Lung (tissue), 12 donors: ENCODE data around the gene ZBTB4. TPM values are rescaled to one million over a fixed set of nuclear protein-coding genes. Genes with fewer than 3 reads are reported as not detected.

ENCODE experiments used
- ATAC-seq: fragments of 200-7000 bp; cut with Tn5 transposase; one replicate; pipeline ENCODE4 v1.9.1; 2020; ENCODE audit warnings: moderate number of reproducible peaks; ENCODE audit not compliant: insufficient read depth, low FRiP score
- DNase-seq, 3 donors: peaks; one replicate each; pipeline ENCODE4 v3.0.0-alpha.2; 2013 to 2017
- H3K27ac ChIP-seq, 2 donors: one replicate each; pipeline ENCODE4 v1.5.1; 2013; ENCODE audit warnings: mild to moderate bottlenecking in 2 of 2, moderate library complexity in 2 of 2, control low read depth in 1 of 2, inconsistent platforms in 1 of 2, low read depth in 1 of 2, low read length in 1 of 2
- H3K27me3 ChIP-seq, 3 donors: one replicate each; pipeline ENCODE4 v1.5.1; 2013; ENCODE audit warnings: low read length in 2 of 3; ENCODE audit not compliant: control insufficient read depth in 3 of 3, insufficient read depth in 3 of 3
- H3K36me3 ChIP-seq, 4 donors: one replicate each; pipeline ENCODE4 v1.5.1; 2013; ENCODE audit warnings: low read length in 4 of 4, mild to moderate bottlenecking in 1 of 4, moderate library complexity in 1 of 4; ENCODE audit not compliant: control insufficient read depth in 4 of 4, insufficient read depth in 4 of 4
- H3K4me1 ChIP-seq, 5 donors: one replicate each; pipeline ENCODE4 v1.5.1; 2013; ENCODE audit warnings: low read length in 5 of 5, mild to moderate bottlenecking in 2 of 5, moderate library complexity in 1 of 5; ENCODE audit not compliant: control insufficient read depth in 5 of 5, insufficient read depth in 5 of 5
- H3K4me3 ChIP-seq: one replicate; pipeline ENCODE4 v1.5.1; 2013; ENCODE audit warnings: mild to moderate bottlenecking, control low read depth, moderate library complexity
- H3K9ac ChIP-seq, 2 donors: one replicate each; pipeline ENCODE4 v1.5.1; 2013; ENCODE audit warnings: low read length in 2 of 2, control low read depth in 1 of 2; ENCODE audit not compliant: insufficient read depth in 1 of 2
- H3K9me3 ChIP-seq, 4 donors: one replicate each; pipeline ENCODE4 v1.5.1; 2013; ENCODE audit warnings: low read length in 3 of 4, mild to moderate bottlenecking in 1 of 4, moderate library complexity in 1 of 4; ENCODE audit not compliant: control insufficient read depth in 4 of 4, insufficient read depth in 3 of 4
- CTCF ChIP-seq: IDR thresholded peaks from 2 replicates; pipeline ENCODE4 v1.5.1; 2012; ENCODE audit warnings: mild to moderate bottlenecking; ENCODE audit errors: control extremely low read depth, extremely low read depth
- WGBS, 2 donors: extraction: QIAGEN DNeasy Blood & Tissue Kit; methylation state at CpG; one replicate each; pipeline ENCODE4 v1.1.7; 2013; 5-methylcytosine and 5-hydroxymethylcytosine counted together
- polyA plus RNA-seq, 2 donors: library from polyadenylated mRNA; stranded (reverse); fragments of 200-250 nt; gene quantifications; one replicate each; pipeline ENCODE4 v1.2.1, GENCODE V29; 2013
- total RNA-seq, 2 donors: library from RNA; depleted of rRNA in 1 of 2; stranded (reverse); fragments of >200 nt in 1 of 2; gene quantifications; one replicate each; pipeline ENCODE4 v1.2.1, GENCODE V29; 2014 to 2021
- donor health status: control.
- donor health status: control.
- donor health status: Bipolar disorder and iron deficiency.
- donor health status: healthy.
- donor health status: DM: yes; HTN: yes; CAD: no.

The ZBTB4 gene
- total and polyA plus RNA-seq, 4 donors, result 20.1 to 56.4 (median 33.5) TPM

- WGBS, 2 donors, result 90 to 95% methylated on average over 8 of the region's 8 CpGs
- Histone ChIP-seq H3K4me1 (no peaks in the 10 kb centered on the region), H3K9ac (no peak overlapping the region), H3K9me3 (no peaks in the 10 kb centered on the region), H3K27ac (no peak overlapping the region), H3K4me3 (no peak overlapping the region), H3K36me3 (peaks cover 0 to 13% (median 4%) of the 10 kb centered on the region in 4 donors), H3K27me3 (no peaks in the 10 kb centered on the region)
- no peak for TF ChIP-seq CTCF
- ATAC-seq (no peak), DNase-seq (no peak)
Observed at GRCh38 chr17:7411427-7411750, 68.0 kb downstream of the ZBTB4 start.

GRCh38 chr17:7410634-7411426 is 68.6 kb downstream of the ZBTB4 start:
- no peak for TF ChIP-seq CTCF
- DNase-seq (no peak), ATAC-seq (no peak)
- Histone ChIP-seq H3K4me3 (no peak overlapping the region), H3K27me3 (no peaks in the 10 kb centered on the region), H3K4me1 (peaks cover 0 to under 1% (median 0%) of the 10 kb centered on the region in 5 donors), H3K9me3 (no peaks in the 10 kb centered on the region), H3K9ac (no peak overlapping the region), H3K36me3 (peaks cover 0 to 13% (median 4%) of the 10 kb centered on the region in 4 donors), H3K27ac (no peak overlapping the region)
- WGBS, 2 donors, result 90 to 93% methylated on average over 25 of the region's 25 CpGs

DNA sequence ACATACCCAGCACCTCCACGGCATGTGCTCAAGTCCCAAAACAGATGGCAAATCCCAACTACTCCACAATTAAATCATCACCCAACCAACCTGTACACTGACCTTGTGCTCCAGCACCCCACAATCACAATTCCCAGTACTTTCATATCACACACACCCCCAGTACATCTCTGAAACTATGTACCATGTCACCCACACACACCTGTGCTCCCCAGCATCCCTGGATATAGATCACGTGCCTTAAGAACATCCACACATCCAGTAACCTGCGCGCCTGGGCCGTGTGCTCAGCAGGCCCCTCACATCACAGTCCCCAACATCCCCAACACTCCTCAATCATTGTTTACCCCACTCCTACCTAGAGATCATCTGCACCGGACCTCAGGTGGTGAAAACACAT is 69.7 kb downstream of the ZBTB4 start:
- Histone ChIP-seq H3K27me3 (no peaks in the 10 kb centered on the region), H3K9ac (no peak overlapping the region), H3K27ac (no peak overlapping the region), H3K9me3 (no peaks in the 10 kb centered on the region), H3K36me3 (peaks cover 0 to 4% (median 2%) of the 10 kb centered on the region in 4 donors), H3K4me1 (peaks cover 0 to 5% (median 0%) of the 10 kb centered on the region in 5 donors), H3K4me3 (no peak overlapping the region)
- whole genome bisulfite sequencing, 2 donors, result 92 to 94% methylated on average over 6 of the region's 6 CpGs
- no peak for TF ChIP-seq CTCF
- no peak for DNase-seq
- ATAC-seq, result no peak

Other genes with a start within 250 kb of the ZBTB4 start
Only the 30 nearest of the 40 such genes appear.
- gene SLC2A4, start 197.9 kb downstream of the ZBTB4 start, total RNA-seq, result 1 to 10 TPM; 1.2 to 2.0 TPM
- 1 to 10 TPM; 1.1 to 1.3 TPM for gene SLC2A4, start 197.9 kb downstream of the ZBTB4 start, polyA plus RNA-seq
- under 1 TPM; 0.28 to 0.57 TPM for gene YBX2, start 185.0 kb downstream of the ZBTB4 start, total RNA-seq
- under 1 TPM; 0.03 to 0.53 TPM for gene YBX2, start 185.0 kb downstream of the ZBTB4 start, polyA plus RNA-seq
- gene EIF5A, start 172.0 kb downstream of the ZBTB4 start, total RNA-seq, result 100 to 1,000 TPM; 104 to 516 TPM
- 100 to 1,000 TPM; 596 to 607 TPM for gene EIF5A, start 172.0 kb downstream of the ZBTB4 start, polyA plus RNA-seq
- 10 to 100 TPM; 23.8 to 57.0 TPM for gene GPS2, start 164.3 kb downstream of the ZBTB4 start, total RNA-seq
- 10 to 100 TPM; 68.6 to 71.6 TPM for gene GPS2, start 164.3 kb downstream of the ZBTB4 start, polyA plus RNA-seq
- 10 to 100 TPM; 21.7 to 33.9 TPM for gene NEURL4, start 150.3 kb downstream of the ZBTB4 start, total RNA-seq
- 10 to 100 TPM; 17.3 to 27.0 TPM for gene NEURL4, start 150.3 kb downstream of the ZBTB4 start, polyA plus RNA-seq
- 10 to 100 TPM in 1 of 2 donors, 1 to 10 TPM in 1; 9.2 to 27.0 TPM for gene ACAP1, start 143.1 kb downstream of the ZBTB4 start, total RNA-seq
- gene ACAP1, start 143.1 kb downstream of the ZBTB4 start, polyA plus RNA-seq, result 10 to 100 TPM; 17.2 to 39.4 TPM
- 10 to 100 TPM in 1 of 2 donors, 1 to 10 TPM in 1; 5.9 to 14.9 TPM for gene KCTD11, start 127.5 kb downstream of the ZBTB4 start, total RNA-seq
- gene KCTD11, start 127.5 kb downstream of the ZBTB4 start, polyA plus RNA-seq, result 10 to 100 TPM; 11.1 to 14.1 TPM
- gene TMEM95, start 124.5 kb downstream of the ZBTB4 start, total RNA-seq, result not detected
- gene TMEM95, start 124.5 kb downstream of the ZBTB4 start, polyA plus RNA-seq, result not detected
- 1 to 10 TPM; 5.4 to 8.2 TPM for gene TNK1, start 98.5 kb downstream of the ZBTB4 start, total RNA-seq
- gene TNK1, start 98.5 kb downstream of the ZBTB4 start, polyA plus RNA-seq, result 1 to 10 TPM; 3.7 to 6.0 TPM
- gene PLSCR3, start 85.1 kb downstream of the ZBTB4 start, total RNA-seq, result 10 to 100 TPM; 32.4 to 43.0 TPM
- gene PLSCR3, start 85.1 kb downstream of the ZBTB4 start, polyA plus RNA-seq, result 10 to 100 TPM; 19.2 to 36.0 TPM
- 10 to 100 TPM; 70.2 to 78.7 TPM for gene TMEM256, start 75.5 kb downstream of the ZBTB4 start, total RNA-seq
- 100 to 1,000 TPM in 1 of 2 donors, 10 to 100 TPM in 1; 71.6 to 247 TPM for gene TMEM256, start 75.5 kb downstream of the ZBTB4 start, polyA plus RNA-seq
- gene NLGN2, start 71.8 kb downstream of the ZBTB4 start, total RNA-seq, result 10 to 100 TPM; 11.2 to 15.2 TPM
- gene NLGN2, start 71.8 kb downstream of the ZBTB4 start, polyA plus RNA-seq, result 1 to 10 TPM; 5.0 to 5.1 TPM
- gene SPEM1, start 59.3 kb downstream of the ZBTB4 start, total RNA-seq, result not detected
- gene SPEM1, start 59.3 kb downstream of the ZBTB4 start, polyA plus RNA-seq, result not detected
- not detected for gene SPEM2, start 54.0 kb downstream of the ZBTB4 start, total RNA-seq
- not detected for gene SPEM2, start 54.0 kb downstream of the ZBTB4 start, polyA plus RNA-seq
- not detected for gene SPEM3, start 50.8 kb downstream of the ZBTB4 start, total RNA-seq
- gene SPEM3, start 50.8 kb downstream of the ZBTB4 start, polyA plus RNA-seq, result not detected
- gene TMEM102, start 44.2 kb downstream of the ZBTB4 start, total RNA-seq, result 1 to 10 TPM; 4.8 to 9.0 TPM
- gene TMEM102, start 44.2 kb downstream of the ZBTB4 start, polyA plus RNA-seq, result 1 to 10 TPM; 5.5 to 8.4 TPM
- gene FGF11, start 40.1 kb downstream of the ZBTB4 start, total RNA-seq, result 1 to 10 TPM in 1 of 2 donors, under 1 TPM in 1; 0.52 to 3.5 TPM
- gene FGF11, start 40.1 kb downstream of the ZBTB4 start, polyA plus RNA-seq, result under 1 TPM; 0.47 to 0.79 TPM
- 10 to 100 TPM; 10.5 to 10.7 TPM for gene CHRNB1, start 34.6 kb downstream of the ZBTB4 start, total RNA-seq
- gene CHRNB1, start 34.6 kb downstream of the ZBTB4 start, polyA plus RNA-seq, result 10 to 100 TPM in 1 of 2 donors, 1 to 10 TPM in 1; 7.0 to 11.9 TPM
- gene SLC35G6, start 1.8 kb upstream of the ZBTB4 start, total RNA-seq, result not detected
- not detected for gene SLC35G6, start 1.8 kb upstream of the ZBTB4 start, polyA plus RNA-seq
- 100 to 1,000 TPM; 113 to 129 TPM for gene POLR2A, start 4.7 kb upstream of the ZBTB4 start, total RNA-seq
- 10 to 100 TPM; 37.8 to 40.9 TPM for gene POLR2A, start 4.7 kb upstream of the ZBTB4 start, polyA plus RNA-seq
- 10 to 100 TPM; 15.1 to 46.5 TPM for gene TNFSF12, start 69.4 kb upstream of the ZBTB4 start, total RNA-seq
- gene TNFSF12, start 69.4 kb upstream of the ZBTB4 start, polyA plus RNA-seq, result 10 to 100 TPM; 35.4 to 72.2 TPM
- 100 to 1,000 TPM in 1 of 2 donors, 10 to 100 TPM in 1; 48.7 to 140 TPM for gene TNFSF13, start 79.1 kb upstream of the ZBTB4 start, total RNA-seq
- 100 to 1,000 TPM in 1 of 2 donors, 10 to 100 TPM in 1; 86.0 to 101 TPM for gene TNFSF13, start 79.1 kb upstream of the ZBTB4 start, polyA plus RNA-seq
- 10 to 100 TPM; 34.0 to 48.3 TPM for gene SENP3, start 82.3 kb upstream of the ZBTB4 start, total RNA-seq
- 10 to 100 TPM; 48.9 to 54.4 TPM for gene SENP3, start 82.3 kb upstream of the ZBTB4 start, polyA plus RNA-seq
- 100 to 1,000 TPM in 1 of 2 donors, 10 to 100 TPM in 1; 33.3 to 358 TPM for gene CD68, start 100.0 kb upstream of the ZBTB4 start, total RNA-seq
- 100 to 1,000 TPM; 431 to 595 TPM for gene CD68, start 100.0 kb upstream of the ZBTB4 start, polyA plus RNA-seq
- 10 to 100 TPM; 42.3 to 71.5 TPM for gene MPDU1, start 104.2 kb upstream of the ZBTB4 start, total RNA-seq
- gene MPDU1, start 104.2 kb upstream of the ZBTB4 start, polyA plus RNA-seq, result 10 to 100 TPM; 98.1 to 99.5 TPM
- under 1 TPM in 1 of 2 donors, not detected in 1; 0.86 TPM for gene SOX15, start 110.5 kb upstream of the ZBTB4 start, total RNA-seq
- gene SOX15, start 110.5 kb upstream of the ZBTB4 start, polyA plus RNA-seq, result 1 to 10 TPM in 1 of 2 donors, under 1 TPM in 1; 0.68 to 1.1 TPM
- 10 to 100 TPM; 29.0 to 29.5 TPM for gene FXR2, start 135.3 kb upstream of the ZBTB4 start, total RNA-seq
- gene FXR2, start 135.3 kb upstream of the ZBTB4 start, polyA plus RNA-seq, result 10 to 100 TPM; 30.6 to 31.1 TPM
- 10 to 100 TPM; 50.7 to 86.4 TPM for gene SAT2, start 148.2 kb upstream of the ZBTB4 start, total RNA-seq
- 100 to 1,000 TPM in 1 of 2 donors, 10 to 100 TPM in 1; 92.7 to 168 TPM for gene SAT2, start 148.2 kb upstream of the ZBTB4 start, polyA plus RNA-seq
- under 1 TPM; 0.28 to 0.63 TPM for gene SHBG, start 150.5 kb upstream of the ZBTB4 start, total RNA-seq
- gene SHBG, start 150.5 kb upstream of the ZBTB4 start, polyA plus RNA-seq, result under 1 TPM; 0.16 to 0.57 TPM
- 10 to 100 TPM in 1 of 2 donors, 1 to 10 TPM in 1; 1.1 to 16.0 TPM for gene ATP1B2, start 171.3 kb upstream of the ZBTB4 start, total RNA-seq
- gene ATP1B2, start 171.3 kb upstream of the ZBTB4 start, polyA plus RNA-seq, result under 1 TPM; 0.31 to 0.61 TPM